ENCODE data around the gene SLC6A3.

Gene SLC6A3

GRCh38 chr5:1419476-1420210 lies 25.6 kb downstream of the SLC6A3 start:
- Histone ChIP-seq H3K9me3 (ENCODE audit: control insufficient read depth, insufficient read depth, low read length) (no peaks in the 10 kb centered on the region), H3K36me3 (ENCODE audit: insufficient read depth, low read length) (no peaks in the 10 kb centered on the region), H3K9ac (ENCODE audit: low read depth, low read length) (no peak overlapping the region), H3K4me1 (ENCODE audit: insufficient read depth, low read length) (no peaks in the 10 kb centered on the region)

DNA sequence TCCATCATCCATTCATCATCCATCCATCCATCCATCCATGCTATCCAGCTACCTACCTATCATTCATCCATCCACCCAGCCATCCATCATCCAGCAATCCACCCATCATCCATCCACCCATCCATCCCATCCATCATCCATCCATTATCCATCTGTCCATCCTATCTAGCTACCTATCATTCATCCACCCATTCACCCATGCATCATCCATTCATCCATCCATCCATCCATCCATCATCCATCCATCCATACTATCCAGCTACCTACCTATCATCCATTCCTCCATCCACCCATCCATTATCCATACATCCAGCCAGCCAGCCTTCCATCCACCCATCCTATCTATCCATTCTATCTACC lies 26.3 kb downstream of the SLC6A3 start:
- no peaks in the 10 kb centered on the region for H3K9me3 ChIP-seq (ENCODE audit: control insufficient read depth, insufficient read depth, low read length)
- no peak overlapping the region for H3K9ac ChIP-seq (ENCODE audit: low read depth, low read length)
- H3K4me1 ChIP-seq (ENCODE audit: insufficient read depth, low read length) = no peaks in the 10 kb centered on the region
- no peaks in the 10 kb centered on the region for H3K36me3 ChIP-seq (ENCODE audit: insufficient read depth, low read length)

DNA sequence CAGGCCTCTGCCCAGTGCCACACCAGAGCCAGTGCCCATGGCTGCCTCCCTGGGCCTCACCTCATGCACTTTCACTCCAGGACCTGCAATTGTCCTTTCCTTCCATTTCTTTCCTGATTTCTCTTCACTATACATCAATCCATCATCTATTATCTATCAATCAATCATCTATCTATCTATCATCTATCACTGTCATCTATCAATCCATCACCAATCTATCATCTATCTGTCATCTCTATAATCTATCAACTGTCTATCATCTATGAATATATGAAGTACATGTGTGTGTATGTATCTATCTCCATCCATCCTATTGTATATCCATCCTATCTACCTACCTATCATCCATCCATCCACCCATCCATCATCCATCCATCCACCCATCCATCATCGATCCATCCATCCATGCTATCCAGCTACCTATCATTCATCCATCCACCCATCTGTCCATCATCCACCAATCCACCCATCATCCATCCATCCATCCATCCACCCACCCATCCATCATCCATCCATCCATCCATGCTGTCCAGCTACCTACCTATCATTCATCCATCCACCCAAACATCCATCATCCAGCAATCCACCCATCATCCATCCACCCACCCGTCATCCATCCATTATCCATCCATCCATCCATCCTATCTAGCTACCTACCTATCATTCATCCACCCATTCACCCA lies 26.9 kb downstream of the SLC6A3 start:
- Histone ChIP-seq H3K36me3 (ENCODE audit: insufficient read depth, low read length) (no peaks in the 10 kb centered on the region), H3K9me3 (ENCODE audit: control insufficient read depth, insufficient read depth, low read length) (no peaks in the 10 kb centered on the region), H3K9ac (ENCODE audit: low read depth, low read length) (no peak overlapping the region), H3K4me1 (ENCODE audit: insufficient read depth, low read length) (no peaks in the 10 kb centered on the region)

DNA sequence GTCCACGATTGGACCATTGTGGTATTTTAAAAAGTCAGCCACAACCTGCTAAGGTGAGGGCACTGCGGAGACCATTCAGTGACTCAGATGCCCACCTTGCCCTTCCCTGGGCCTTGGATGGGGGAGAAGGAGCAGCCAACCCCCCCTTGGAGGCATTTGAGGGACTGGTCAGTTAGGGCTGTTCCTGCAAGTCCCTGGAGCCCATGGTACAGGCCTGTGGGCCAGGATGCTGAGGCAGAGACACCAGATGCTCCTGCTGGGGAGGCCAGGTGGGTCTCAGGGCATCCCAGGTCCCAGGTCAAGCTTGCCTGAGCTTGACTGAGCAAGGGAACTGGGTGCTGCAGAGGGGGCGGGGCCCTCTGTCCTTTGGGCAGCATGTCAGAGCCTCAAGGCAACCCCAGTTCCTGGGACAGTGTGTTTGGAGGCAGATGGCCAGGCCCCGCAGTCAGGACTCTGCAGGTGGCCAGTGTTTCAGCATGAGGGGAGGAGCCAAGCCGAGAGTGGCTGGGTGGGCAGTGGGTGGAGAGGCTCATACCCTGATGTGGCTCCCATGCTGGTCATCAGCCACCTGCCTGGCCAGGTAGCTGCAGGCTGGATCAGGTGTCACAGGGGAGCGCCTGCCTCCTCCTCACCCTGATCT lies 27.5 kb downstream of the SLC6A3 start:
- Histone ChIP-seq H3K9me3 (ENCODE audit: control insufficient read depth, insufficient read depth, low read length) (no peaks in the 10 kb centered on the region), H3K9ac (ENCODE audit: low read depth, low read length) (no peak overlapping the region), H3K4me1 (ENCODE audit: insufficient read depth, low read length) (peaks cover 5% of the 10 kb centered on the region; the same call in 1 of the 2 replicates), H3K36me3 (ENCODE audit: insufficient read depth, low read length) (no peaks in the 10 kb centered on the region)

DNA sequence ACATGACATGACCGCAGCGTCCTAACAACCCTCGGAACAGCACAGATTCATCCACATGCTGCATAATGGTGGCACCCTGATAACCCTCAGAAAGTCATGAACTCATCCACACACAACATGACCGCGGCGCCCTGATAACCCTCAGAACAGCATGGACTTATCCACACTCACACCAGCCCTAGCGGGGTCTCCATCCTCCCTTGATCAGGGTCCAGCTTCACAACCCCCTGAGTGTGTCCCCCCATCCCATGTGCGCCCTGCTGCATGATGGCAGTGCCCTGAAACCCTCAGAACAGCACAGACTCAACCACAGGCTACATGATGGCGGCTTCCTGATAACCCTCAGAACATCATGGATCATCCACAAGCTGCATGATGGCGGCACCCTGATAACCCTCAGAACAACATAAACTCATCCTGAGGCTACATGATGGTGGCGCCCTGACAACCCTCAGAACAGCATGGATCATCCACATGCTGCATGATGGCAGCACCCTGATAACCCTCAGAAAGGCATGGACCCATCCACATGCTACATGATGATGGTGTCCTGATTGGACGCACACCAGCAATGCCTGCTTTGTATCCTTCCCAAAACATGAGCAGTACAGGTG lies 28.3 kb downstream of the SLC6A3 start:
- Histone ChIP-seq H3K36me3 (ENCODE audit: insufficient read depth, low read length) (no peaks in the 10 kb centered on the region), H3K9me3 (ENCODE audit: control insufficient read depth, insufficient read depth, low read length) (no peaks in the 10 kb centered on the region), H3K4me1 (ENCODE audit: insufficient read depth, low read length) (peaks cover 5% of the 10 kb centered on the region; the same call in 1 of the 2 replicates), H3K9ac (ENCODE audit: low read depth, low read length) (no peak overlapping the region)

GRCh38 chr5:1415626-1416360 lies 29.4 kb downstream of the SLC6A3 start:
- H3K4me1 ChIP-seq (ENCODE audit: insufficient read depth, low read length) = peaks cover 5% of the 10 kb centered on the region; the same call in 1 of the 2 replicates
- no peaks in the 10 kb centered on the region for H3K9me3 ChIP-seq (ENCODE audit: control insufficient read depth, insufficient read depth, low read length)
- H3K9ac ChIP-seq (ENCODE audit: low read depth, low read length) = no peak overlapping the region
- no peaks in the 10 kb centered on the region for H3K36me3 ChIP-seq (ENCODE audit: insufficient read depth, low read length)

- H3K9me3 ChIP-seq (ENCODE audit: control insufficient read depth, insufficient read depth, low read length) = no peaks in the 10 kb centered on the region
- peaks cover 5% of the 10 kb centered on the region; the same call in 1 of the 2 replicates for H3K4me1 ChIP-seq (ENCODE audit: insufficient read depth, low read length)
- no peaks in the 10 kb centered on the region for H3K36me3 ChIP-seq (ENCODE audit: insufficient read depth, low read length)
- no peak overlapping the region for H3K9ac ChIP-seq (ENCODE audit: low read depth, low read length)
Observed at GRCh38 chr5:1415059-1415425, 30.2 kb downstream of the SLC6A3 start.

- H3K9ac ChIP-seq (ENCODE audit: low read depth, low read length) = no peak overlapping the region
- H3K4me1 ChIP-seq (ENCODE audit: insufficient read depth, low read length) = peaks cover 5% of the 10 kb centered on the region; the same call in 1 of the 2 replicates
Observed at GRCh38 chr5:1414311-1415058, 30.8 kb downstream of the SLC6A3 start.

GRCh38 chr5:1413611-1414241 lies 31.5 kb downstream of the SLC6A3 start:
- Histone ChIP-seq H3K4me1 (ENCODE audit: insufficient read depth, low read length) (peaks cover 5% of the 10 kb centered on the region; the same call in 1 of the 2 replicates), H3K36me3 (ENCODE audit: insufficient read depth, low read length) (no peaks in the 10 kb centered on the region), H3K9me3 (ENCODE audit: control insufficient read depth, insufficient read depth, low read length) (no peaks in the 10 kb centered on the region), H3K9ac (ENCODE audit: low read depth, low read length) (no peak overlapping the region)

More at GRCh38 chr5:1414311-1415058, 30.8 kb downstream of the SLC6A3 start:
- Histone ChIP-seq H3K36me3 (ENCODE audit: insufficient read depth, low read length) (no peaks in the 10 kb centered on the region), H3K9me3 (ENCODE audit: control insufficient read depth, insufficient read depth, low read length) (no peaks in the 10 kb centered on the region)

GRCh38 chr5:1413211-1413610 lies 32.0 kb downstream of the SLC6A3 start:
- no peaks in the 10 kb centered on the region for H3K9me3 ChIP-seq (ENCODE audit: control insufficient read depth, insufficient read depth, low read length)
- no peak overlapping the region for H3K9ac ChIP-seq (ENCODE audit: low read depth, low read length)
- H3K36me3 ChIP-seq (ENCODE audit: insufficient read depth, low read length) = no peaks in the 10 kb centered on the region
- peaks cover 5% of the 10 kb centered on the region; the same call in 1 of the 2 replicates for H3K4me1 ChIP-seq (ENCODE audit: insufficient read depth, low read length)

- H3K9ac ChIP-seq (ENCODE audit: low read depth, low read length) = no peak overlapping the region
Observed at GRCh38 chr5:1412621-1413020, 32.6 kb downstream of the SLC6A3 start.

DNA sequence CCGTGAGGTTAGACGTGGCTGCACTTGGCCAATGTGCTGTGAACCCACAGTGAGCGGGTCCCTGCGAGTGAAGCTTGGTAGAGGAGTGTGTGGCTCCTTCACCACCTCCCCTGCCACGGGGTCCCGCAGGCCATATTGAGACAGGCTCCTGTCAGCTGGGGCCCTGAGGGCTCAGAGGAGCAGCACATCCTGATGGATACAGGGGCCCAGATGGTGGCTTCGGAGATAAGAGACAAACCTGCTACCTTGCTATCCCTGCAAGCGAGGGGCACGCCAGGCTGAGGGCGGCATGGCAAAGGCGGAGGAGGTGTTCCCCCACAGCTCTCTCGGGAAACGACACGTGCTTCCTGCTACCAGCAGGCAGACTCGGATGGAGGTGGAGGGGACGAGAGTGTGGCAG lies 33.1 kb downstream of the SLC6A3 start:
- H3K4me1 ChIP-seq (ENCODE audit: insufficient read depth, low read length) = peaks cover 5% of the 10 kb centered on the region; the same call in 1 of the 2 replicates
- no peak overlapping the region for H3K9ac ChIP-seq (ENCODE audit: low read depth, low read length)
- H3K9me3 ChIP-seq (ENCODE audit: control insufficient read depth, insufficient read depth, low read length) = no peaks in the 10 kb centered on the region
- H3K36me3 ChIP-seq (ENCODE audit: insufficient read depth, low read length) = no peaks in the 10 kb centered on the region

More at GRCh38 chr5:1412621-1413020, 32.6 kb downstream of the SLC6A3 start:
- Histone ChIP-seq H3K9me3 (ENCODE audit: control insufficient read depth, insufficient read depth, low read length) (no peaks in the 10 kb centered on the region), H3K4me1 (ENCODE audit: insufficient read depth, low read length) (peaks cover 5% of the 10 kb centered on the region; the same call in 1 of the 2 replicates), H3K36me3 (ENCODE audit: insufficient read depth, low read length) (no peaks in the 10 kb centered on the region)

- no peaks in the 10 kb centered on the region for H3K36me3 ChIP-seq (ENCODE audit: insufficient read depth, low read length)
- peaks cover 5% of the 10 kb centered on the region; the same call in 1 of the 2 replicates for H3K4me1 ChIP-seq (ENCODE audit: insufficient read depth, low read length)
- H3K9ac ChIP-seq (ENCODE audit: low read depth, low read length) = no peak overlapping the region
- no peaks in the 10 kb centered on the region for H3K9me3 ChIP-seq (ENCODE audit: control insufficient read depth, insufficient read depth, low read length)
Observed at GRCh38 chr5:1411099-1411498, 34.1 kb downstream of the SLC6A3 start.

Data from ES-I3 (cell line).